Kidney epithelial cell (primary cell): ENCODE measurements around the gene PRPSAP1. TPM values are rescaled to one million over a fixed set of nuclear protein-coding genes. Genes with fewer than 3 reads are reported as not detected.
"Not testable (repeated sequence)": the region's sequence is repeated elsewhere in the genome, so short reads cannot be mapped to it uniquely, and the experiment has no call there.

Source experiments
- DNase-seq: peaks from one replicate; pipeline ENCODE4 v3.0.0-alpha.2; 2010; ENCODE audit warnings: low read depth
- H3K27me3 ChIP-seq: 2 replicates; pipeline ENCODE4 v1.6.0; 2011; ENCODE audit warnings: low read length; ENCODE audit not compliant: control insufficient read depth, insufficient read depth
- H3K36me3 ChIP-seq: 2 replicates; pipeline ENCODE4 v1.5.1; 2011; ENCODE audit warnings: low read length; ENCODE audit not compliant: control insufficient read depth, insufficient read depth
- H3K4me3 ChIP-seq: 2 replicates; pipeline ENCODE4 v1.5.1; 2011; ENCODE audit warnings: low read depth, mild to moderate bottlenecking, control low read depth, low read length
- CTCF ChIP-seq: IDR thresholded peaks from 2 replicates; pipeline ENCODE4 v1.5.1; 2011; ENCODE audit warnings: mild to moderate bottlenecking, moderate library complexity, low read length, control low read depth, inconsistent platforms; ENCODE audit not compliant: insufficient read depth, poor library complexity, severe bottlenecking
- total RNA-seq: library from RNA; depleted of rRNA; stranded (reverse); fragments of >200 nt; gene quantifications from 2 replicates; pipeline ENCODE4 v1.2.3, GENCODE V29; 2015

The PRPSAP1 gene
- total RNA-seq, 1 donor from 2014 or later, result 52.4 TPM

GRCh38 chr17:76367642-76368041 lies 13.9 kb upstream of the PRPSAP1 start:
- no peak for DNase-seq
- Histone ChIP-seq H3K36me3 (no peaks in the 10 kb centered on the region), H3K27me3 (no peaks in the 10 kb centered on the region), H3K4me3 (no peak overlapping the region)
- no peak for TF ChIP-seq CTCF

DNA sequence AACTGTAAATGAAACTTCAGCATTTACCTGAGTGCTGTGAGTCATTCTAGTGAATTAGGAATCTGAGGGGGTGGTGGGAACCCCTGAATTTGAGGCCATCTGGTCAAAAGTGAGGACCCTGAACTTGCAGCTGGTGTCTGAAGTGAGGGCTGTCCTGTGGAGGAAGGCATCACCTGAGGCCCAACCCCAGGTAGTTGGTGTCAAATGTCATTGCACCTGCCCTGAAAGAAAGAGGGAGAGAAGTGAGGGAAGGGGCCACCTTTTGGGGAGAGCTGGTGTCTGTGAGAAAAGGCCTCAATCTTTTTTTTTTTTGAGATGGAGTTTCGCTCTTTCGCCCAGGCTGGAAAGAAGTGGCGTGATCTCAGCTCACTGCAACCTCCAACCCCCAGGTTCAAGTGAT lies 12.5 kb upstream of the PRPSAP1 start:
- no peak overlapping the region for H3K4me3 ChIP-seq
- H3K27me3 ChIP-seq, result no peaks in the 10 kb centered on the region
- DNase-seq, result no peak
- no peaks in the 10 kb centered on the region for H3K36me3 ChIP-seq
- no peak for TF ChIP-seq CTCF

DNA sequence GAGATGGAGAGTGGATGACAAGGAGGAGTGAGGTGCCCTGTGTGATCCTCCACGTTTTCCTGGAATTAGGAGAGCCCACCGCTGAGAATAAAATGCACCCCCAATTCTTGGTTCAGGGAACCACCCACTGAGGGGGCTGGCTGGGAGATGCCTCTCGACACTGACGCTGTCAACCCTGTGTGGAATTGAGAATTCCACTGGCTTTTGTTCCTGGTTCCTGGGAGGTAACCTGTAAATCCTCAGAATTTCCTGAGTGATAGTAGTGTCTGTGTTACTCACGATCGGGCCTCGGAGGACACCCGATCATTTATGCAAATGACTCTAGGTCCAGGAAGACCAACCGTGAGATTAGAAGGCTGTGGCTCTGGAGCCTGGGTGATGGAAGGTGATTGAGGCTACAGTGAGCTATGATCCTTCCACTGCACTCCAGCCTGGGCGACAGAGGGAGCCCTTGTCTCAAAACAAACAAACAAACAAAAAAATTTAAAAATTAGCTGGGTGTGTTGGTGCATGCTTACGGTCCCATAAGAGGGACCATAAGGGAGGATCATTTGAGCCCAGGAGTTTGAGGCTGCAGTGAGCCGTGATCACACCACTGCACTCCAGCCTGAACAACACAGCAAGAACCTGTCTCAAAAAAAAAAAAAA lies 11.7 kb upstream of the PRPSAP1 start:
- Histone ChIP-seq H3K4me3 (no peak overlapping the region), H3K36me3 (no peaks in the 10 kb centered on the region), H3K27me3 (no peaks in the 10 kb centered on the region)
- peak; percentile 47 for TF ChIP-seq CTCF
- DNase-seq, result no peak

- no peak for DNase-seq
- TF ChIP-seq CTCF, result no peak
Observed at GRCh38 chr17:76363107-76363842, 9.6 kb upstream of the PRPSAP1 start.

DNA sequence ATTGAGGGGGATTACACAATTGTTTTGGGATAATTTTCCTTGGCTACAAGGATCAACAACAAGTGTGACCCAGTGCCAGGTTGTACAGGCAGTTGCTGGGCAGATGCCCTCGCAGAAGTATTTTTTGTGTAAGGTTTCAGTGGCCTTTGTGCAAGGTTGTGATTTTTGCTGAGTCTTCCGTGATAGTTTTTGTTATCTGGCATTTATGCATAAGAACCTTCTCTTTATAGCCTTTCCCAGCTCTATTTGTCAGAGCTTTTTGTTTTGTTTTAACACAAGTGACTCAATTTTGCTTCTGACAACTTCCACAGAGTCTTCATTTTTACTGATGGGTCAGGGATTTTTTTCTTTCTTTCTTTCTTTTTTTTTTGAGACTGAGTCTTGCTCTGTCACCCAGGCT lies 6.7 kb upstream of the PRPSAP1 start:
- H3K36me3 ChIP-seq, result no peaks in the 10 kb centered on the region
- DNase-seq, result no peak
- no peak overlapping the region for H3K4me3 ChIP-seq
- H3K27me3 ChIP-seq, result no peaks in the 10 kb centered on the region
- TF ChIP-seq CTCF, result no peak

More at GRCh38 chr17:76363107-76363842, 9.6 kb upstream of the PRPSAP1 start:
- H3K36me3 ChIP-seq, result no peaks in the 10 kb centered on the region
- H3K27me3 ChIP-seq, result no peaks in the 10 kb centered on the region
- no peak overlapping the region for H3K4me3 ChIP-seq

GRCh38 chr17:76359776-76360175 lies 6.1 kb upstream of the PRPSAP1 start:
- not testable (repeated sequence) for DNase-seq, H3K4me3 ChIP-seq, H3K27me3 ChIP-seq, H3K36me3 ChIP-seq
